Measurements from ENCODE around the gene ID1. TPM values are rescaled to one million over a fixed set of nuclear protein-coding genes. Genes with fewer than 3 reads are reported as not detected.

Gene ID1
- total and polyA plus RNA-seq, 2 of the 13 experiments (the other 11 are each of a cell fraction or from before 2014, with no cell fraction given) = 320 to 419 TPM

DNA sequence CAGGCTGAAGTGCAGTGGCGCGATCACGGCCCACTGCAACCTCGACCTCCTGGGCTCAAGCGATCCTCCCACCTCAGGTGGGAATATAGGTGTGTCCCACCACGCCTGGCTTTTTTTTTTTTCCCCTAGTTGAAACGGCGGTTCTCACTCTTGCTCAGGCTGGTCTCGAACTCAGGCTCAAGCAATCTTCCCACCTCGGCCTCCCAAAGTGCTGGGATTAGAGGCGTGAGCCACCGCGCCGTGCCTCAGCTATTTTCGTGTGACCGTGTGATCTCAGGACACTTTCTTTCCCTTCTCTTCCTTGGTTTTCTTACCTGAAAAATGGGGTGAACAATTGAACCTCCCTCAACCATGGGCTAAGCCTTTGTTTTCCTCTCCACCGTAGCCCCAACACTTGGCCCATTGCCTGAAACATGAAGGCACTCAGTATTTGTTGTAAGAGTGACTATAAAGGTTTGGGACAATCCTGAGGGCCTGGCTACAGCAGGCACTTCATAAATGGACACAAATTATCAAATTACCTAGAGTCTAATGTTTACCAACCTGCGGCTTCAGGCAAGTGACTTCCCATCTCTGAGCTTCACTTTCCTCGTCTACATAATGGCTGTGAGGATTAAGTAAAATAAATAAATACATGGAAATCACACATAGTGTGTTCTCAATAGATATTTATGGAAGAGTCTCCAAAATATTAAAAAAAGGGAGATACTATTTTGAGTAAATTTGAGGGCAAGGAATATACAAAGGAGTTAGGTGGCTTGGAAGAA is 31.4 kb upstream of the ID1 start (continued):
- TF ChIP-seq DNMT3B (CRISPR knock-in tag; conservative IDR thresholded peaks at IDR 0.05) (0 out of 2 replicates have a peak, but pooled peaks have one; percentile 43), MBD4 (IDR thresholded peaks at IDR 0.05; ENCODE audit: borderline replicate concordance, low read length) (no peak), PRPF4 (IDR thresholded peaks at IDR 0.05; ENCODE audit: low read depth, low read length, poor library complexity, severe bottlenecking) (no peak), ETV6 (CRISPR knock-in tag; conservative IDR thresholded peaks at IDR 0.05) (no peak), ZNF136 (CRISPR knock-in tag; IDR thresholded peaks at IDR 0.05; ENCODE audit: low read depth) (no peak), ZNF572 (CRISPR knock-in tag; IDR thresholded peaks at IDR 0.05) (peak; percentile 94), MATR3 (CRISPR knock-in tag; IDR thresholded peaks at IDR 0.05) (no peak), ZNF773 (CRISPR knock-in tag; IDR thresholded peaks at IDR 0.05; ENCODE audit: borderline replicate concordance) (no peak), NKX3-1 (CRISPR knock-in tag; IDR thresholded peaks at IDR 0.05) (no peak; the same call in none of the 2 replicates), ZNF230 (CRISPR knock-in tag; IDR thresholded peaks at IDR 0.05) (peak; percentile 58; the same call in 1 of the 2 replicates), ZNF589 (CRISPR knock-in tag; conservative IDR thresholded peaks at IDR 0.05) (0 out of 2 replicates have a peak, but pooled peaks have one; percentile 15)
- TF ChIP-seq, protein P1, sequence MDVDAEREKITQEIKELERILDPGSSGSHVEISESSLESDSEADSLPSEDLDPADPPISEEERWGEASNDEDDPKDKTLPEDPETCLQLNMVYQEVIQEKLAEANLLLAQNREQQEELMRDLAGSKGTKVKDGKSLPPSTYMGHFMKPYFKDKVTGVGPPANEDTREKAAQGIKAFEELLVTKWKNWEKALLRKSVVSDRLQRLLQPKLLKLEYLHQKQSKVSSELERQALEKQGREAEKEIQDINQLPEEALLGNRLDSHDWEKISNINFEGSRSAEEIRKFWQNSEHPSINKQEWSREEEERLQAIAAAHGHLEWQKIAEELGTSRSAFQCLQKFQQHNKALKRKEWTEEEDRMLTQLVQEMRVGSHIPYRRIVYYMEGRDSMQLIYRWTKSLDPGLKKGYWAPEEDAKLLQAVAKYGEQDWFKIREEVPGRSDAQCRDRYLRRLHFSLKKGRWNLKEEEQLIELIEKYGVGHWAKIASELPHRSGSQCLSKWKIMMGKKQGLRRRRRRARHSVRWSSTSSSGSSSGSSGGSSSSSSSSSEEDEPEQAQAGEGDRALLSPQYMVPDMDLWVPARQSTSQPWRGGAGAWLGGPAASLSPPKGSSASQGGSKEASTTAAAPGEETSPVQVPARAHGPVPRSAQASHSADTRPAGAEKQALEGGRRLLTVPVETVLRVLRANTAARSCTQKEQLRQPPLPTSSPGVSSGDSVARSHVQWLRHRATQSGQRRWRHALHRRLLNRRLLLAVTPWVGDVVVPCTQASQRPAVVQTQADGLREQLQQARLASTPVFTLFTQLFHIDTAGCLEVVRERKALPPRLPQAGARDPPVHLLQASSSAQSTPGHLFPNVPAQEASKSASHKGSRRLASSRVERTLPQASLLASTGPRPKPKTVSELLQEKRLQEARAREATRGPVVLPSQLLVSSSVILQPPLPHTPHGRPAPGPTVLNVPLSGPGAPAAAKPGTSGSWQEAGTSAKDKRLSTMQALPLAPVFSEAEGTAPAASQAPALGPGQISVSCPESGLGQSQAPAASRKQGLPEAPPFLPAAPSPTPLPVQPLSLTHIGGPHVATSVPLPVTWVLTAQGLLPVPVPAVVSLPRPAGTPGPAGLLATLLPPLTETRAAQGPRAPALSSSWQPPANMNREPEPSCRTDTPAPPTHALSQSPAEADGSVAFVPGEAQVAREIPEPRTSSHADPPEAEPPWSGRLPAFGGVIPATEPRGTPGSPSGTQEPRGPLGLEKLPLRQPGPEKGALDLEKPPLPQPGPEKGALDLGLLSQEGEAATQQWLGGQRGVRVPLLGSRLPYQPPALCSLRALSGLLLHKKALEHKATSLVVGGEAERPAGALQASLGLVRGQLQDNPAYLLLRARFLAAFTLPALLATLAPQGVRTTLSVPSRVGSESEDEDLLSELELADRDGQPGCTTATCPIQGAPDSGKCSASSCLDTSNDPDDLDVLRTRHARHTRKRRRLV (CRISPR knock-in tag; IDR thresholded peaks at IDR 0.05) = no peak
- TF ChIP-seq, protein P2, sequence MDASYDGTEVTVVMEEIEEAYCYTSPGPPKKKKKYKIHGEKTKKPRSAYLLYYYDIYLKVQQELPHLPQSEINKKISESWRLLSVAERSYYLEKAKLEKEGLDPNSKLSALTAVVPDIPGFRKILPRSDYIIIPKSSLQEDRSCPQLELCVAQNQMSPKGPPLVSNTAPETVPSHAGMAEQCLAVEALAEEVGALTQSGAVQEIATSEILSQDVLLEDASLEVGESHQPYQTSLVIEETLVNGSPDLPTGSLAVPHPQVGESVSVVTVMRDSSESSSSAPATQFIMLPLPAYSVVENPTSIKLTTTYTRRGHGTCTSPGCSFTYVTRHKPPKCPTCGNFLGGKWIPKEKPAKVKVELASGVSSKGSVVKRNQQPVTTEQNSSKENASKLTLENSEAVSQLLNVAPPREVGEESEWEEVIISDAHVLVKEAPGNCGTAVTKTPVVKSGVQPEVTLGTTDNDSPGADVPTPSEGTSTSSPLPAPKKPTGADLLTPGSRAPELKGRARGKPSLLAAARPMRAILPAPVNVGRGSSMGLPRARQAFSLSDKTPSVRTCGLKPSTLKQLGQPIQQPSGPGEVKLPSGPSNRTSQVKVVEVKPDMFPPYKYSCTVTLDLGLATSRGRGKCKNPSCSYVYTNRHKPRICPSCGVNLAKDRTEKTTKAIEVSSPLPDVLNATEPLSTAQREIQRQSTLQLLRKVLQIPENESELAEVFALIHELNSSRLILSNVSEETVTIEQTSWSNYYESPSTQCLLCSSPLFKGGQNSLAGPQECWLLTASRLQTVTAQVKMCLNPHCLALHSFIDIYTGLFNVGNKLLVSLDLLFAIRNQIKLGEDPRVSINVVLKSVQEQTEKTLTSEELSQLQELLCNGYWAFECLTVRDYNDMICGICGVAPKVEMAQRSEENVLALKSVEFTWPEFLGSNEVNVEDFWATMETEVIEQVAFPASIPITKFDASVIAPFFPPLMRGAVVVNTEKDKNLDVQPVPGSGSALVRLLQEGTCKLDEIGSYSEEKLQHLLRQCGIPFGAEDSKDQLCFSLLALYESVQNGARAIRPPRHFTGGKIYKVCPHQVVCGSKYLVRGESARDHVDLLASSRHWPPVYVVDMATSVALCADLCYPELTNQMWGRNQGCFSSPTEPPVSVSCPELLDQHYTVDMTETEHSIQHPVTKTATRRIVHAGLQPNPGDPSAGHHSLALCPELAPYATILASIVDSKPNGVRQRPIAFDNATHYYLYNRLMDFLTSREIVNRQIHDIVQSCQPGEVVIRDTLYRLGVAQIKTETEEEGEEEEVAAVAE (CRISPR knock-in tag; IDR thresholded peaks at IDR 0.05; ENCODE audit: borderline replicate concordance) = peak; percentile 13; the same call in 1 of the 2 replicates

Measured in HepG2 (cell line).